GM10248 (cell line): Measurements from ENCODE around the gene CRTC3.
"Not testable (repeated sequence)": the region's sequence is repeated elsewhere in the genome, so short reads cannot be mapped to it uniquely, and the experiment has no call there.

Experiments used
- CTCF ChIA-PET: fragments of 300-600 bp; sonication (Branson Sonifier 250); formaldehyde crosslinking; extraction: SDS; loops from one replicate; lab custom pipeline; 2021; ENCODE audit warnings: antibody characterized with exemption; lab: Yijun Ruan, JAX
- POLR2A ChIA-PET: fragments of 350-650 bp; sonication (Branson Sonifier 250); formaldehyde crosslinking; extraction: SDS; loops from one replicate; lab custom pipeline; 2020; ENCODE audit warnings: antibody characterized with exemption; lab: Yijun Ruan, JAX
- DNase-seq: peaks from one replicate; pipeline ENCODE4 v3.0.0; 2012; ENCODE audit errors: extremely low spot score
- CTCF ChIP-seq: IDR thresholded peaks from 2 replicates; pipeline ENCODE4 v1.5.1; 2012; ENCODE audit warnings: mild to moderate bottlenecking, low read depth; ENCODE audit errors: extremely low read depth, missing control alignments, control extremely low read depth

The CRTC3 gene

DNA sequence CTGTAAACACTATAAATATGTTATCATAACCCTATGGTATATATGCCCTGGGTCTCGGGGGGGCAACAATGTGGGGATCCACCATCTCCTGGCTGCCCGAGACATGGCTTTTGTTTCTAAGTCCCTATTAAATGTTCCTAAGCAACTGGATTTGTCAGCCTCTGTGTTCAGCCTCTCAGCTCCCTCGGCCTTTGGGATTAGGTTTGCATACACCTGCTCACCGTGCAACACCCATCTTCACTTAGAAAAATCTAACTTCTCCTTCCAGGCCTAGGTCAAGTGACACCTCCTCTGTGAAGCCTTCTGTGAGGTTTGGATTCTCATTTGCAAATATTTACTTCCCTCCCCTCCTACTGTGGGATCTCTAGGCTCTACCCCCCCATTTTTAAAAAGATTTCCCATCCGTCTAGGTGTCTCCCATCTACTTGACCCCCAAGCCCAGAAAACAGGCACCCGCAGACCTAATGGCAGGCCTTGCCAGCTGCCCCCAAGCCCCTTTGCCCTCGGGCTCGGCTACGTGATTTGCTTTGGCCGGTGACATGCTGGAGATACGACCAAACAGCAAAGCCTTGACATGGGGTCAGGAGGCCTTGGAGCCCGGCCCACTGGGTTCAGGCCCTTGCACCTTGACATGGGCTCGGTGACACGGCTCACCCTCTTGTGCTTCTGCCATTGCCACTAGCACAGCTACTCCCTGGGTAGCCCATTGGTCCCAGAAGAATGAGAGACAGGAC, 121.4 kb downstream of the CRTC3 start:
- no peak for DNase-seq
- ChIA-PET POLR2A (no interaction called here), CTCF (interaction anchor here (2.1 to 6.2 kb wide), 3 partner anchors 14 to 282 kb away, joined by 5 to 43 read pairs (median 31); partner anchors contain the start of gene HDDC3)
- TF ChIP-seq CTCF, result no peak

- DNase-seq, result no peak
- POLR2A ChIA-PET, result no interaction called here
- TF ChIP-seq CTCF, result no peak
- CTCF ChIA-PET, result interaction anchor here (0.8 to 6.2 kb wide), 7 partner anchors 15 to 279 kb away, joined by 3 to 43 read pairs (median 4); no protein-coding TSS in a partner anchor
These were observed 124.8 kb downstream of the CRTC3 start for GRCh38 chr15:90654233-90655136.

DNA sequence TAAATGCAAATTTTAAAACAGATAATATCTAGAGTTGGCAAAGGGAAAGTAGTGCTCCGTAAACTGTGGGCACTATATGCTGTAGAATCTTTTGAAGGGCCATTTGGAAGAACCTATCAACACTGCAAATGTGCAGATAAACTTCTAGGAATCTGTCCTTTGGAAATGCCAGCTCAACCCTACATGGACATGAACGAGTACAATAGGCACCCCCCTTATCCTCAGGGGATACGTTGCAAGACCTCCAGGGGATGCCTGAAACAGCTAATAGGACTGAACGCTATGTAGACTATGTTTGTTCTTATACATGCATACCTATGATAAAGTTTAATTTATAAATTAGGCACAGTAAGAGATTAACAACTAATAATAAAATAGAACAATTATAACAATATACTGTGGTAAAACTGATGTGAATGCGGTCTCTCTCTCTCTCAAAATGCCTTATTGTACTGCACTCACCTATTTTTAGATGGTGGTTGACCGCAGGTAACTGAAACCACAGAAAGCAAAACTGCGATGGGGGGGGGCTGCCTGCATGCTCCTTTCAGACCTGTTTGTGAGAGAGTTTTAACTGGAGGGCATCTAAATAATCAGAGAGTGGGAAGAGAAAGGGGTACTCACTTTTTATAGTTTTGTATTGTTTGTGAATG, 127.9 kb downstream of the CRTC3 start:
- ChIA-PET POLR2A (interaction anchor here (0.6 kb wide), 1 partner anchor 113 kb away, joined by 5 read pairs; no protein-coding TSS in a partner anchor), CTCF (interaction anchor here (1.3 to 1.6 kb wide), 3 partner anchors 8 to 41 kb away, joined by 3 to 5 read pairs (median 3); no protein-coding TSS in a partner anchor)
- DNase-seq, result not testable (repeated sequence)

- no peak for DNase-seq
- ChIA-PET POLR2A (no interaction called here), CTCF (interaction anchor here (1.0 to 2.2 kb wide), 2 partner anchors 12 to 29 kb away, joined by 4 to 10 read pairs; no protein-coding TSS in a partner anchor)
- TF ChIP-seq CTCF, result no peak
These were observed 129.8 kb downstream of the CRTC3 start for GRCh38 chr15:90659481-90659880.

- DNase-seq, result peak; percentile 79
- ChIA-PET POLR2A (no interaction called here), CTCF (interaction anchor here (2.2 kb wide), 1 partner anchor 12 kb away, joined by 10 read pairs; no protein-coding TSS in a partner anchor)
- TF ChIP-seq CTCF, result no peak
These were observed 130.7 kb downstream of the CRTC3 start for GRCh38 chr15:90660195-90660998.

- POLR2A ChIA-PET, result not testable (repeated sequence)
- CTCF ChIA-PET, result interaction anchor here (2.2 kb wide), 1 partner anchor 13 kb away, joined by 10 read pairs; no protein-coding TSS in a partner anchor
These were observed 131.2 kb downstream of the CRTC3 start for GRCh38 chr15:90660999-90661330.

DNA sequence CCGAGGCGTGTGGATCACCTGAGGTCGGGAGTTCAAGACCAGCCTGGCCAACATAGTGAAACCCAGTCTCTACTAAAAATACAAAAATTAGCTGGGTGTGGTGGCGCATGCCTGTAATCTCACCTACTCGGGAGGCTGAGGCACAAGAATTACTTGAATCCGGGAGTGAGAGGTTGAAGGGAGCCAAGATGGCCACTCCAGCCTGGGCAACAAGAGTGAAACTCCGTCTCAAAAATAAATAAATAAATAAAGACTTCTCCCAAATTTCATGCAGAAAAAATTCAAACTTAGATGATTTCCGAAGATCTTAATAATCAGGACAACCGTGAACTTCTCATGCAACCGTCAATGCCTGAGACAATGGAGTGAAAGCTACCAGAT, 134.3 kb downstream of the CRTC3 start:
- CTCF ChIA-PET, result interaction anchor here (1.4 to 5.4 kb wide), 5 partner anchors 14 to 370 kb away, joined by 3 to 31 read pairs (median 6); no protein-coding TSS in a partner anchor
- POLR2A ChIA-PET, result interaction anchor here (0.7 kb wide), 1 partner anchor 11 kb away, joined by 3 read pairs; no protein-coding TSS in a partner anchor
- DNase-seq, result not testable (repeated sequence)

More at GRCh38 chr15:90660999-90661330, 131.2 kb downstream of the CRTC3 start:
- not testable (repeated sequence) for DNase-seq
